ENCODE results near the gene TMEM94. TPM values are rescaled to one million over a fixed set of nuclear protein-coding genes. Genes with fewer than 3 reads are reported as not detected.

Gene TMEM94
- total RNA-seq, 1 donor from 2014 or later, result 43.2 TPM

DNA sequence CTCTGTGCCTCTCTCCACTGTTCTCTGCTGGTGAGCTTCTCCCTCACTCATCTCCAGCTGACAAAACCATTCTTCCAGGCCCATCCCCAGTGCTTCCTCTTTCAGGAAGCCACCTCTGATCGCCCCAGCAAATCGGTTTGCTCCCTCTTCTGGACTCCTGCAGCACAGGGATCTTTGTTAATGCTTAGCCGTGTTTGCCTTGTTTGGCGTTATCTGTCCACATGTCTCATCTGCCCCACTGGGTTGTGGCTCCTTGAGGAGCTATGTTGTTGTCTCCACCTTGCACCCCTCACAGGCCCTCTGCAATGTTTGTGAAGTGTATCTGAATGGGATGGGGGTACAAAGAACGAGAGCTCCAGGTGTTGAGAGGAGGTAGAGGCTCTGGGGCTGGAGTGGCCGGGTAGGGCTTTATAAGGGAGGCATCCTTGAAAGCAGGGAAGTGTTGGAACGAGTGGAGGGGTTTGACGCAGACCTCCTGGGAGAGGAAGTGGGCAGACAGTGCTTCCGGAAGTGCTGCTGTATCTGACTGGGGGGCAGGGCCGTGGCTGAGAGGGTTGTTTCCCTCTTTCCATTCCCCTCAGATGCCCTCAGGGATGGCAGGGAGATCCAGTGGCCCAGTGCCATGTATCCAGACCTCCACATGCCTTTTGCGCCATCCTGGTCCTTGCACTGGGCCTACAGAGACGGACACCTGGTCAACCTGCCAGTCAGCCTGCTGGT lies 31.1 kb downstream of the TMEM94 start:
- Histone ChIP-seq H3K4me1 (no peaks in the 10 kb centered on the region), H3K36me3 (peaks cover 0 to 16% of the 10 kb centered on the region in 2 donors), H3K4me3 (no peak overlapping the region), H3K9me3 (no peaks in the 10 kb centered on the region), H3K27me3 (no peaks in the 10 kb centered on the region), H3K27ac (no peak overlapping the region)
- DNase-seq (ENCODE audit: extremely low spot score in 2 of 2), result no peak
- intact Hi-C loops (cut with DNase I), result no loop called here
- no peak for TF ChIP-seq POLR2AphosphoS5 (IDR thresholded peaks at IDR 0.05; ENCODE audit: insufficient read depth in 1 of 2, low read depth in 1 of 2)
- TF ChIP-seq POLR2A (IDR thresholded peaks at IDR 0.05), result no peak
- TF ChIP-seq, protein P1, sequence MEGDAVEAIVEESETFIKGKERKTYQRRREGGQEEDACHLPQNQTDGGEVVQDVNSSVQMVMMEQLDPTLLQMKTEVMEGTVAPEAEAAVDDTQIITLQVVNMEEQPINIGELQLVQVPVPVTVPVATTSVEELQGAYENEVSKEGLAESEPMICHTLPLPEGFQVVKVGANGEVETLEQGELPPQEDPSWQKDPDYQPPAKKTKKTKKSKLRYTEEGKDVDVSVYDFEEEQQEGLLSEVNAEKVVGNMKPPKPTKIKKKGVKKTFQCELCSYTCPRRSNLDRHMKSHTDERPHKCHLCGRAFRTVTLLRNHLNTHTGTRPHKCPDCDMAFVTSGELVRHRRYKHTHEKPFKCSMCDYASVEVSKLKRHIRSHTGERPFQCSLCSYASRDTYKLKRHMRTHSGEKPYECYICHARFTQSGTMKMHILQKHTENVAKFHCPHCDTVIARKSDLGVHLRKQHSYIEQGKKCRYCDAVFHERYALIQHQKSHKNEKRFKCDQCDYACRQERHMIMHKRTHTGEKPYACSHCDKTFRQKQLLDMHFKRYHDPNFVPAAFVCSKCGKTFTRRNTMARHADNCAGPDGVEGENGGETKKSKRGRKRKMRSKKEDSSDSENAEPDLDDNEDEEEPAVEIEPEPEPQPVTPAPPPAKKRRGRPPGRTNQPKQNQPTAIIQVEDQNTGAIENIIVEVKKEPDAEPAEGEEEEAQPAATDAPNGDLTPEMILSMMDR (IDR thresholded peaks at IDR 0.05), result no peak

DNA sequence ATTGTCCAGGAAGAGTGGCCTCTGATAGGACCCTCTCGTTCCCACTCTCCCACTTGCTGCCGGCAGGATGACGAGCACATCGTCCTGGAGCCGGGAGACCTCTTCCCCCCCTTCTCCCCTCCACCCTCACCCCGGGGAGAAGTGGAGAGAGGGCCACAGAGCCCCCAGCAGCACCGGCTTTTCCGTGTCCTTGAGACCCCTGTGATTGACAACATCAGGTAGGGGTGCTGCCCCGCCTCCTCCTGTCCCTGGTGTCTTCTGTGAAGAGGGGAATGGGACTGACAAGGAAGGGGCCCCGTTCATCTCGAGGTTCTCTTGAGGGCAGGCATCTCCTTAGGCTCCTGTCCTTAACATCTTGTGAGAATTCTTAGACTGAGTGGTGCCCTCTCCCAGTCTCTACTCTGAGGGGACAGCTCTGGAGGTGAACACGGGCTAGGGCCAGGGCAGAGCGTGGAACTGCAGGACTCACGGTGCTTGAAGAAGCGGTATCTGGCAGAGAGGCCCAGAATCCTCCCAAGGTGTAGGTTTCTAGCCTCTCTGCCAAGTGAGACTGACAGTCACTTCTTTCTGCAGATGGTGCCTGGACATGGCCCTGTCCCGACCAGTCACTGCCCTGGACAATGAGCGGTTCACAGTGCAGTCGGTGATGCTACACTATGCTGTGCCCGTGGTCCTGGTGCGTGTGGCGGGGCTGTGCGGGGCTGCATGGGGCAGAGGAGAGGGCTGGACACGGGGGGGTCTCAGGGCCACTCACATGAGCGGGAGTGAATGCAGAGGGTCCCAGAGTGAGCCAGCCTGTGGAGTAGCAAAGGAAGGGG lies 32.5 kb downstream of the TMEM94 start:
- Histone ChIP-seq H3K4me1 (no peaks in the 10 kb centered on the region), H3K9me3 (no peaks in the 10 kb centered on the region), H3K27me3 (no peaks in the 10 kb centered on the region), H3K4me3 (no peak overlapping the region), H3K36me3 (peaks cover 0 to 27% of the 10 kb centered on the region in 2 donors), H3K27ac (no peak overlapping the region)
- intact Hi-C loops (cut with DNase I), result no loop called here
- DNase-seq (ENCODE audit: extremely low spot score in 2 of 2), result no peak
- TF ChIP-seq, protein P1 (IDR thresholded peaks at IDR 0.05), result no peak
- no peak for TF ChIP-seq POLR2AphosphoS5 (IDR thresholded peaks at IDR 0.05; ENCODE audit: insufficient read depth in 1 of 2, low read depth in 1 of 2)
- TF ChIP-seq POLR2A (IDR thresholded peaks at IDR 0.05), result no peak

DNA sequence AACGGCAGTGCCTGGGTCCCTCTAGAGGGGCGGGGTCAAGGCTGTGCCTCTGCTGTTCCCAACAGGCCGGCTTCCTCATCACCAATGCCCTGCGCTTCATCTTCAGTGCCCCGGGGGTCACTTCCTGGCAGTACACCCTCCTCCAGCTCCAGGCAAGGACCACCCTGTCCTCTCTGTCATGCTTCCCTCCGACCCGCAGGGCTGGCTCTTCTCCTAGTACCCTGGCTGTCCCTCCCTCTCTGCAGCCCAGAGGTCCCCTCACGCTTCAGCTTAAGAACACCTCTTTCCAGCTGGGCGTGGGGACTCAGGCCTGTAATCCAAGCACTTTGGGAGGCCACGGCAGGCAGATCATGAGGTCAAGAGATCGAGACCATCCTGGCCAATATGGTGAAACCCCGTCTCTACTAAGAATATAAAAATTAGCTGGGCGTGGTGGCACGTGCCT lies 33.1 kb downstream of the TMEM94 start:
- intact Hi-C loops (cut with DNase I), result no loop called here
- no peak for DNase-seq (ENCODE audit: extremely low spot score in 2 of 2)

DNA sequence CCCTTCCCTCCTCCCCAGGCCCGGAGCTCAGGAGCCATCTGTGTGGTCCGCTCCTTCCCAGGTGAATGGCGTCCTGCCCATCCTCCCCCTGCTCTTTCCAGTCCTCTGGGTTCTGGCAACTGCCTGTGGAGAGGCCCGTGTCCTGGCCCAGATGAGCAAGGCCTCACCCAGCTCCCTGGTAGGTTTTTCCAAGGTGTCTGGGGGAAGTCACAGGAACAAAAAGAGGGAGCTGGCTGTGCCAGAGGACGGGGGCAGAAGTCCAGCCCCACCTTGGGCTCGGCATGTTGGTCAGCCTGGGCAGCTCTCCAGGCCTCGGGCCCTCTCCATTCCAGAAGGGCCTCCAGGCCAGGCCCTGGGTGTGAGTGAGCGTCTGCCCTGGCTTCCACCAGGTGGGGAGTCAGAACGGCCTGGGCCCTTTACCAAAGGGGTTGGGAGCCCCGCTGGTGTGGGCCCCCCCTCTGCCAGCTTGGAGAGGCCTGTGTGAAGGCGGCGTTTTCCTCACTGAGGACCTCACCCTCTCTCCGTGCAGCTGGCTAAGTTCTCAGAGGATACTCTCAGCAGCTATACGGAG lies 33.8 kb downstream of the TMEM94 start:
- TF ChIP-seq, protein P1 (IDR thresholded peaks at IDR 0.05), result no peak
- TF ChIP-seq POLR2AphosphoS5 (IDR thresholded peaks at IDR 0.05; ENCODE audit: insufficient read depth in 1 of 2, low read depth in 1 of 2) (no peak), POLR2A (IDR thresholded peaks at IDR 0.05) (no peak)
- H3K27me3 ChIP-seq, result no peaks in the 10 kb centered on the region
- peaks cover 0 to 39% of the 10 kb centered on the region in 2 donors for H3K36me3 ChIP-seq
- DNase-seq (ENCODE audit: extremely low spot score in 2 of 2), result no peak
- H3K9me3 ChIP-seq, result no peaks in the 10 kb centered on the region
- intact Hi-C loops (cut with DNase I), result no loop called here
- H3K4me3 ChIP-seq, result no peak overlapping the region
- no peaks in the 10 kb centered on the region for H3K4me1 ChIP-seq
- no peak overlapping the region for H3K27ac ChIP-seq

More for the DNA sequence above, 33.1 kb downstream of the TMEM94 start:
- Histone ChIP-seq H3K4me3 (no peak overlapping the region), H3K4me1 (no peaks in the 10 kb centered on the region), H3K36me3 (peaks cover 0 to 32% of the 10 kb centered on the region in 2 donors), H3K27me3 (no peaks in the 10 kb centered on the region), H3K27ac (no peak overlapping the region), H3K9me3 (no peaks in the 10 kb centered on the region)
- no peak for TF ChIP-seq POLR2AphosphoS5 (IDR thresholded peaks at IDR 0.05; ENCODE audit: insufficient read depth in 1 of 2, low read depth in 1 of 2)
- no peak for TF ChIP-seq POLR2A (IDR thresholded peaks at IDR 0.05)
- TF ChIP-seq, protein P1 (IDR thresholded peaks at IDR 0.05), result no peak

All from vagina (tissue), 2 donors.